Measurements from ENCODE around the gene SMPD4.
"Not testable (repeated sequence)": the region's sequence is repeated elsewhere in the genome, so short reads cannot be mapped to it uniquely, and the experiment has no call there.

SMPD4 gene, protein sequence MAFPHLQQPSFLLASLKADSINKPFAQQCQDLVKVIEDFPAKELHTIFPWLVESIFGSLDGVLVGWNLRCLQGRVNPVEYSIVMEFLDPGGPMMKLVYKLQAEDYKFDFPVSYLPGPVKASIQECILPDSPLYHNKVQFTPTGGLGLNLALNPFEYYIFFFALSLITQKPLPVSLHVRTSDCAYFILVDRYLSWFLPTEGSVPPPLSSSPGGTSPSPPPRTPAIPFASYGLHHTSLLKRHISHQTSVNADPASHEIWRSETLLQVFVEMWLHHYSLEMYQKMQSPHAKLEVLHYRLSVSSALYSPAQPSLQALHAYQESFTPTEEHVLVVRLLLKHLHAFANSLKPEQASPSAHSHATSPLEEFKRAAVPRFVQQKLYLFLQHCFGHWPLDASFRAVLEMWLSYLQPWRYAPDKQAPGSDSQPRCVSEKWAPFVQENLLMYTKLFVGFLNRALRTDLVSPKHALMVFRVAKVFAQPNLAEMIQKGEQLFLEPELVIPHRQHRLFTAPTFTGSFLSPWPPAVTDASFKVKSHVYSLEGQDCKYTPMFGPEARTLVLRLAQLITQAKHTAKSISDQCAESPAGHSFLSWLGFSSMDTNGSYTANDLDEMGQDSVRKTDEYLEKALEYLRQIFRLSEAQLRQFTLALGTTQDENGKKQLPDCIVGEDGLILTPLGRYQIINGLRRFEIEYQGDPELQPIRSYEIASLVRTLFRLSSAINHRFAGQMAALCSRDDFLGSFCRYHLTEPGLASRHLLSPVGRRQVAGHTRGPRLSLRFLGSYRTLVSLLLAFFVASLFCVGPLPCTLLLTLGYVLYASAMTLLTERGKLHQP

DNA sequence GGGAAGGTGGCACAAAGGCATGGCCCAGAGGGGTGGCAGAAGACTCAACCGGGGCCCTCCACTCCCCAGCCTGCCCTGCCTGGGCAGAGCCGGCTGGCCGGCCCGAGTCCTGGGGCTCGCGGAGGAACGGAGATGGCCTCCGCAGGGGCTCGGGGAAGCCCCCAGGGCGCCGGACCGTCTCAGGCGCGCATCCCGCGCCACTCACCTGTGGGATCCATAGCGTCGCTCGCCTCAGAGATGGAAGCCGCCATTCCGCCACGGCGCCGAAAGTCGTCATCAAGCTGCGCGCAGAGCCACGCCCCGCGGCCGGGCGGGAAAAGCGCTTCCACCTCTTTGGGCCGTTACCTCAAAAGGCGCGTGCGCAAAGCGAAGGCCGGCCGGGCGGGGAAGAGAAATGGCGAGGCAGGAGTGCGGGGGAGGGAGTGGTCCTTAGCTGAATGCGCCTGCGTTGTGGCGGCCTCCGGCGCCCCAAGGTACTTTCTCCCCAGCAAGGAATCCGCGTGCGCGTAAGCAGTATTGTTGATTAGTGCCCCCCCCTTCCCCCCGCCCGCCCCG, at the start of gene SMPD4:
SMPD4 (minus strand) TSS at position 278 of the 555 bp plus-strand sequence. CDS start 5,010 bp downstream, outside the sequence.
- FAIRE-seq: no peak

- not testable (repeated sequence) for FAIRE-seq
Observed at GRCh38 chr2:130230907-130231306, 49.5 kb upstream of the SMPD4 start.

- FAIRE-seq: not testable (repeated sequence)
Observed at GRCh38 chr2:130230376-130230775, 49.0 kb upstream of the SMPD4 start.

- not testable (repeated sequence) for FAIRE-seq
Observed at GRCh38 chr2:130229161-130229510, 47.7 kb upstream of the SMPD4 start.

GRCh38 chr2:130228467-130229160, 47.2 kb upstream of the SMPD4 start:
- not testable (repeated sequence) for FAIRE-seq

DNA sequence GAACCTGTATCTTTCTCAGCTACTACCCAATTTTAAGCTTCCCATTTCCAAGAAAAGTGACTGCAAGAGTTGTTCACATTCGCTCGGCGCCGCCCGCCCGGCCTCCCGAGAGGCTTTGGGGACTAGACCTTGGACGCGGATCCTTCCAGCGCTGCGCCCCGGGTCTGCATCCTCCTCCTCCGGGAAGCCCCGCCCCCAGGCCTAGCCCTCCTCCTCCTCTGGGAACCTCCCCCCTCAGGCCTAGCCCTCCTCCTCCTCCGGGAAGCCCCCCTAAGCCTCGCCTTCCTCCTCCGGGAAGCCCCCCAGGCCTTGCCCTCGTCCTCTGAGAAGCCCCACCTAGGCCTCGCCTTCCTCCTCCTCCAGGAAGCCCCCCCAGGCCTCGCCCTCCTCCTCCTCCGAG, 46.6 kb upstream of the SMPD4 start:
- not testable (repeated sequence) for FAIRE-seq

DNA sequence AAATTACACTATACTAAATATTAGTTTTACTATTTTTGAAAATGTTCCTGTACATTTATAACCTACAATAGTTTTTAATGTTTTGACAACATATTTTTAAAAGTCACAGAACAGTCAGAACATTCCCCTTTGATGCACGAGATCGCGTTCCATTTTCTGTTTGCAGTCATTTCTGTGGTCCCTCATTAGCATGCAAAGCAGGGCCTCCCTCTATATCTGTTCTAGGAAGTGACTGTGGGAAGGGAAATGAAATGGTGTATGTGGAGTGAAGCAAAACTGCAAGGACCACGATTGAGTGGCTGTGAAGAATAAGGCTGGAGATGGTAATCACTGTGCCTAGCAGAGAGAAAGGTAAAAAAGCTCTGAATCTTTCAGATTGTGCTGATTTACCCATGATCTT, 41.1 kb upstream of the SMPD4 start:
- not testable (repeated sequence) for FAIRE-seq

GRCh38 chr2:130220505-130220904, 39.1 kb upstream of the SMPD4 start:
- FAIRE-seq: not testable (repeated sequence)

- not testable (repeated sequence) for FAIRE-seq
Observed at GRCh38 chr2:130219147-130219546, 37.7 kb upstream of the SMPD4 start.

GRCh38 chr2:130207051-130207450, 25.6 kb upstream of the SMPD4 start:
- not testable (repeated sequence) for FAIRE-seq

DNA sequence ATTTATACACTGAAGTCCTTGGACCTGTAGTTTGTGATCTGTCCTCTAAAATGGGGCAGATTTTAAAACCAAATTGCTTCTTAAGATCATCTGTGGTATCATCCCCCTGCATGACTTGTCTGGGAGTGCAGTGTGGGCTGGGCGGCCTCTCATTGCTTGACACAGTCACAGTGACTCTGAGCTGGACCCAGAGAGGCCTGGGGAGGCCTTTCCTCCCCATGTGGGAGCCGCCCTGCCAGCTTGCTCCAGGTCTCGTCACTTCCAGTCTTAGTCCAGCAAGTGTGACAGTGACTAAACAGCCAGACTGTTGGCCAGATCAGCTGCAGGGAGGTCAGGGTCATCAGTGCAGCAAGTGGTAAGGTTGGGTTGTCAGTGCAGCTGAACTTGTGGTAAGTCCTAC, 21.7 kb upstream of the SMPD4 start:
- FAIRE-seq: not testable (repeated sequence)

GRCh38 chr2:130202518-130202917, 21.1 kb upstream of the SMPD4 start:
- FAIRE-seq: not testable (repeated sequence)

GRCh38 chr2:130198343-130198742, 16.9 kb upstream of the SMPD4 start, which contains the start of gene TUBA3E:
Gene TUBA3E, minus strand, starts transcription at chr2:130198439. Its CDS starts 79 bp downstream, at chr2:130198360.
- FAIRE-seq: no peak

GRCh38 chr2:130196052-130196451, 14.7 kb upstream of the SMPD4 start:
- FAIRE-seq: not testable (repeated sequence)

DNA sequence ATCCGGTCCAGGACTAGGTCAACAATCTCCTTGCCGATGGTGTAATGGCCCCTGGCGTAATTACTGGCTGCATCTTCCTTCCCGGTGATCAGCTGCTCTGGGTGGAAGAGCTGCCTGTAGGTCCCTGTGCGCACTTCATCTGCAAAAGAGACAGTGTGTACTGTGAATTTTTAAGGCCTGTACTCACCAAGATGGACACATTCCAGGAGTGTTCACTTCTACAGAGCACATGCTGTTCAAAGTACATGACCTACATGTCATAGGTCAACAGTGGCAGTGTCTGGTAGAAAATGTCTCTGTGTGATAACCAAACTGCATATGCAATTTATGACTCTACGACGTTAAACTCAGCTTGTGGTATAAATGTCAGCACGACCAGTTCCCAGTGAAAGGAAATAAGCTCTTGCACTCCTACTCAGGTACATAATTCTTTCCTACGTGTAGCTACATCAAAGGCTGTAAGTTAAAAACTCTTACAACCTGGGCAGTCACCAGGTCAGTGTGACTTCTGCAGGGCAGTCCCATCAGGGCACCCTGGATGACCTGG, 13.8 kb upstream of the SMPD4 start:
- not testable (repeated sequence) for FAIRE-seq

DNA sequence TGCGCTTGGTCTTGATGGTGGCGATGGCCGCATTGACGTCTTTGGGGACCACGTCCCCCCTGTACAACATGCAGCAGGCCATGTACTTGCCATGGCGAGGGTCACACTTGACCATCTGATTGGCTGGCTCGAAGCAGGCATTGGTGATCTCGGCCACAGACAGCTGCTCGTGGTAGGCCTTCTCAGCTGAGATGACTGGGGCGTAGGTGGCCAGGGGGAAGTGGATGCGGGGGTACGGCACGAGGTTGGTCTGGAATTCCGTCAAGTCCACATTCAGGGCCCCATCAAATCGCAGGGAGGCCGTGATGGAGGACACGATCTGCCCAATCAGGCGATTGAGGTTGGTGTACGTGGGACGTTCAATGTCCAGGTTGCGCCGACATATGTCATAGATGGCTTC, 12.4 kb upstream of the SMPD4 start:
- not testable (repeated sequence) for FAIRE-seq

DNA sequence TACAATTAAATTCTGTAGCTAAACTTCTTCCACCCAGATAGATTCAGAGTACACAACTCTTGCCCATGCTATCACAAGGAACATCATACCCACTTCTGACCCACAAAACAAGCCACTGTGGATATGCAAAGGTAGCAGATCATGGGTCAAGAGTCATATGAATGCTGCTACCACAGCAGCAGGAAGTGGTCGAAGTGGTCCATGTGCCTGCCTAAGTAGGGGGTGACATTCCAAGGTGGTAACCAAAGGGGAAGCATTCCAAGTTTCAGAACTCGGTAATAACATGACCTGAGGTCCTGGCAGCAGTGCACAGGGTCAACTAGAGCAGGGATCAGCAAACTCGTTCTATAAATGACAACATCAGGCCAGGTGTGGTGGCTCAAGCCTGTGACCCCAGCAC, 11.0 kb upstream of the SMPD4 start:
- not testable (repeated sequence) for FAIRE-seq

DNA sequence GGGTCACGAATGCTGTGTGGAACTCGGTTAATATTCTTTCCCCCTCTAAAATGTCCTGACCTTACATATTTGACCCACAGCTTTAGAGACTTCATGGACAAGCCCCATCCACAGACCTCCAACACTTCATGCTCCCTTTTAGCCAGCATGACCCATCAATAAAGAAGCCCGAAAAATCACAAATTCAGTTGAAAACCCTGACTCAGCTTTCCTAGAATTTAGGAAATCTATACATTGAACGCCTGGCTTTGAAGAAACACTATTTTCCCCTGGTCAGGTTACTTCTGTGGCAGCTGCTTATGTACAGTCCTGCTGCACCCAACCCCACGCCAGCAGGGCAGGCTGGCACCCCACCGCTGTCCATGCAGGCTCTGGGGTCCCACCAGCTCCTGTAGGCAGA, 9.9 kb upstream of the SMPD4 start:
- FAIRE-seq: not testable (repeated sequence)

- no peak for FAIRE-seq
Observed at GRCh38 chr2:130190237-130190636, 8.8 kb upstream of the SMPD4 start.

- not testable (repeated sequence) for FAIRE-seq
Observed at GRCh38 chr2:130188958-130189357, 7.6 kb upstream of the SMPD4 start.

- FAIRE-seq: not testable (repeated sequence)
Observed at GRCh38 chr2:130187859-130188792, 6.7 kb upstream of the SMPD4 start.

Measured in colon (tissue), 2 donors.